Testis (tissue), 2 donors: ENCODE measurements around the gene FOXK1.

Source experiments
- POLR2A ChIP-seq: fragments of 450-650 bp; IDR thresholded peaks from one replicate; pipeline ENCODE4 v1.6.1; 2017; ENCODE audit warnings: antibody characterized with exemption, mild to moderate bottlenecking, moderate library complexity
- TF ChIP-seq, protein P1 (sequence below), 3 experiments: fragments of 450-650 bp in 2 of 3; fragments of 200-600 bp in 1 of 3; sonication (generic) in 1 of 3; IDR thresholded peaks; one replicate each; pipeline ENCODE4 v1.5.1; 2016 to 2019; ENCODE audit warnings: antibody characterized with exemption in 3 of 3, mild to moderate bottlenecking in 2 of 3, moderate library complexity in 1 of 3

DNA sequence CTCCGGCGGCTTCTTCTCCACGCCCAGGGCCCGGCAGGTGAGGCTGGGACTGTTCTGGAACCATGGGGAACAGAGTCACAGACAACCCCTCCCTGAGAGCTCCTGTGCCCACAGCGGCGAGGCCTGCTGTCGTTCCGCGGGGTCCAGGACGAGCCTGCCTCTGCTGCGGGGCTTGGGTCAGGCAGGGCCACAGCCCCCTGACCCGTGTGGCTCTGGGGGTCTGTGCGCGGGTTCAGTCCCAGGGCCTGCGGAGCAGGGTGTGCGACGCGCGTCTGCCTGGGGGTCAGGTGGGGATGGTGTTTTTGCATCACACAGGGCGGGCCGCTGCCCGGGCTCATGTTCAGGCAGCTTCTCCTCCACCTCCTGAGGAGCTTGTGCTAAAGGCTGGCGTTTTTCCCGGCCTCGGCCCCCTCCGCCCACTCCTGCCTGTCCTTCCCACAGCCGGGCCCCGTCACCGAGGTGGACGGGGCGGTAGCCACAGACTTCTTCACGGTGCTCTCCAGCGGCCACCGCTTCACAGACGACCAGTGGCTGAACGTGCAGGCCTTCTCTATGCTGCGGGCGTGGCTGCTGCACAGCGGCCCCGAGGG, 101.8 kb downstream of the FOXK1 start:
- TF ChIP-seq, protein P1, sequence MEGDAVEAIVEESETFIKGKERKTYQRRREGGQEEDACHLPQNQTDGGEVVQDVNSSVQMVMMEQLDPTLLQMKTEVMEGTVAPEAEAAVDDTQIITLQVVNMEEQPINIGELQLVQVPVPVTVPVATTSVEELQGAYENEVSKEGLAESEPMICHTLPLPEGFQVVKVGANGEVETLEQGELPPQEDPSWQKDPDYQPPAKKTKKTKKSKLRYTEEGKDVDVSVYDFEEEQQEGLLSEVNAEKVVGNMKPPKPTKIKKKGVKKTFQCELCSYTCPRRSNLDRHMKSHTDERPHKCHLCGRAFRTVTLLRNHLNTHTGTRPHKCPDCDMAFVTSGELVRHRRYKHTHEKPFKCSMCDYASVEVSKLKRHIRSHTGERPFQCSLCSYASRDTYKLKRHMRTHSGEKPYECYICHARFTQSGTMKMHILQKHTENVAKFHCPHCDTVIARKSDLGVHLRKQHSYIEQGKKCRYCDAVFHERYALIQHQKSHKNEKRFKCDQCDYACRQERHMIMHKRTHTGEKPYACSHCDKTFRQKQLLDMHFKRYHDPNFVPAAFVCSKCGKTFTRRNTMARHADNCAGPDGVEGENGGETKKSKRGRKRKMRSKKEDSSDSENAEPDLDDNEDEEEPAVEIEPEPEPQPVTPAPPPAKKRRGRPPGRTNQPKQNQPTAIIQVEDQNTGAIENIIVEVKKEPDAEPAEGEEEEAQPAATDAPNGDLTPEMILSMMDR (IDR thresholded peaks at IDR 0.05), result no peak
- no peak for TF ChIP-seq POLR2A
